ENCODE measurements around the gene ATP6V0A1. TPM values are rescaled to one million over a fixed set of nuclear protein-coding genes. Genes with fewer than 3 reads are reported as not detected.

ATP6V0A1 gene
- total RNA-seq, 1 donor from 2014 or later, result 109 TPM

GRCh38 chr17:42467889-42468288 is 9.2 kb downstream of the ATP6V0A1 start:
- TF ChIP-seq CTCF (IDR thresholded peaks at IDR 0.05), result no peak
- Histone ChIP-seq H3K9me3 (no peaks in the 10 kb centered on the region), H3K4me3 (no peak overlapping the region), H3K27me3 (no peaks in the 10 kb centered on the region), H3K36me3 (peaks cover 90% of the 10 kb centered on the region), H3K27ac (no peak overlapping the region), H3K4me1 (peaks cover 8% of the 10 kb centered on the region)
- intact Hi-C loops (cut with DNase I), result no loop called here
- ATAC-seq (no peak), DNase-seq (no peak)

- TF ChIP-seq CTCF (IDR thresholded peaks at IDR 0.05), result no peak
- DNase-seq (no peak), ATAC-seq (peak; percentile 63)
- Histone ChIP-seq H3K27ac (peak overlapping the region; percentile 68), H3K4me1 (peaks cover 21% of the 10 kb centered on the region), H3K4me3 (no peak overlapping the region), H3K36me3 (peaks cover 86% of the 10 kb centered on the region), H3K27me3 (no peaks in the 10 kb centered on the region), H3K9me3 (no peaks in the 10 kb centered on the region)
- intact Hi-C loops (cut with DNase I), result no loop called here
Measured at GRCh38 chr17:42472709-42473521, 14.2 kb downstream of the ATP6V0A1 start.

GRCh38 chr17:42474276-42474675 is 15.6 kb downstream of the ATP6V0A1 start:
- H3K4me3 ChIP-seq, result no peak overlapping the region
- intact Hi-C loops (cut with DNase I), result no loop called here
- ATAC-seq, result peak; percentile 34

GRCh38 chr17:42475121-42475520 is 16.4 kb downstream of the ATP6V0A1 start:
- peaks cover 84% of the 10 kb centered on the region for H3K36me3 ChIP-seq
- no peak overlapping the region for H3K4me3 ChIP-seq
- intact Hi-C loops (cut with DNase I), result no loop called here
- peak overlapping the region; percentile 68 for H3K27ac ChIP-seq
- no peaks in the 10 kb centered on the region for H3K9me3 ChIP-seq
- H3K27me3 ChIP-seq, result no peaks in the 10 kb centered on the region
- no peak for TF ChIP-seq CTCF (IDR thresholded peaks at IDR 0.05)
- H3K4me1 ChIP-seq, result peaks cover 13% of the 10 kb centered on the region
- no peak for DNase-seq
- ATAC-seq, result peak; percentile 69

More at GRCh38 chr17:42474276-42474675, 15.6 kb downstream of the ATP6V0A1 start:
- Histone ChIP-seq H3K27me3 (no peaks in the 10 kb centered on the region), H3K4me1 (peaks cover 18% of the 10 kb centered on the region), H3K27ac (peak overlapping the region; percentile 68), H3K9me3 (no peaks in the 10 kb centered on the region), H3K36me3 (peaks cover 84% of the 10 kb centered on the region)
- no peak for TF ChIP-seq CTCF (IDR thresholded peaks at IDR 0.05)
- DNase-seq, result no peak

GRCh38 chr17:42475835-42476234 is 17.2 kb downstream of the ATP6V0A1 start:
- Histone ChIP-seq H3K27me3 (no peaks in the 10 kb centered on the region), H3K9me3 (no peaks in the 10 kb centered on the region), H3K4me1 (peaks cover 13% of the 10 kb centered on the region), H3K27ac (peak overlapping the region; percentile 68), H3K36me3 (peaks cover 84% of the 10 kb centered on the region), H3K4me3 (no peak overlapping the region)
- TF ChIP-seq CTCF (IDR thresholded peaks at IDR 0.05), result no peak
- peak; percentile 82 for ATAC-seq
- intact Hi-C loops (cut with DNase I), result no loop called here
- no peak for DNase-seq

Data from upper lobe of right lung (tissue), 1 donor.